Activated CD8-positive, alpha-beta memory T cell treated with anti-CD3 and anti-CD28 coated beads for 48 hours (primary cell): ENCODE results near the gene MSH6.
"Not testable (repeated sequence)": the region's sequence is repeated elsewhere in the genome, so short reads cannot be mapped to it uniquely, and the experiment has no call there.

Source experiments
- DNase-seq, 3 experiments: peaks; one replicate each; pipeline ENCODE4 v3.0.0-alpha.2; 2020; ENCODE audit warnings: low read depth in 2 of 3, low spot score in 2 of 3

Gene MSH6

DNA sequence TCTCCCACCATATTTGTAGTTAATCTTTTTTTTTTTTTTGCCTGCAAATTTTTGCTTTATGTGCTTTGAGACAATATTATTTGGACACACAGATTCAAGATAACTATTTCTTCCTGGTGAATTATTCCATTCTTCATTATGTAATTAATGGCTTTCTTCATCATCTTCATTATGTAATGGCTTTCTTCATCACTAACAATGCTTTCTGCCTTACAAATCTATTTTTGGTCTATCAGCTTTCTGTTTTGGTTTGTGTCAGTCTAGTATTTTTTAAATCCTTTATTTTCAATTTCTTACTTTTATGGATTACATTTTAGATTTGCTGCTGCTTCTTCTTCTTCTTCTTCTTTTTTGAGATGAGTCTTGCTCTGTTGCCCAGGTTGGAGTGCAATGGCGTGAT lies 60.5 kb downstream of the MSH6 start:
- no peak for DNase-seq

DNA sequence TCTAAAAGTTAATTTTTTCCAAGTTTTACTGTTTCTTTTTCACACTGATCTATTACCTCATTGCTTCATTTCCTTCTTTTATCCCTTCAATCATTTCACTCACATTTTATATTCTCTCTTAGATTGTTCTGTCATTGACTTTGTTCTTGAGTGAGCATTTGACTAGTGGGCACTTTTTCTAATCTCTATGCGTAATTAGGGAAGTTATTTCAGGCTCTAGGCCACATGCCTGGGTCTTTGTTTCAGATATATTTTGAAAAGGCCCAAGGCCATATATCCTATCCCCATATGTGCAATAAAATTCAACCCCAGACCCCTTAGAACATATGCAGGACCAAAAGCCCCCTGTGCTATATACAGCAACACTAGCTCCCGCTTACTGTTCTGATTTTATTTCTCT lies 61.2 kb downstream of the MSH6 start:
- no peak for DNase-seq

DNA sequence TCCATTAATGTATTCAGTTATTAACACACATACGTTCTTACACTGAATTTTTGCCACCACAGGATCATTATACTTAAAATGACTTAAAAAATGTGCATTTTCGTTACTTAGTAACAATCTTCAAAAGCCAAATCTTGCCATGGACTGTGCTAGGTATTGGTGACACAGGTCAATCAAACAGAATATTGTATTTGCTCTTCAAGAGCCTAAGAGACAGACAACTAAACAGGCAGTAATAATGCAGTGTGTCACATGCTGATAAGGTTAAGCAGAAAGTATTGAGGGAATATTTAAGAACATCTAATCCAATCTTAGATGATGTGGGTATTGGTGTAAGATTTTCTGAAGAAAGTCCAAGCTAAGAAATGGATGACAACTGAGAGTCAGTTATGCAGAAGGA lies 66.4 kb downstream of the MSH6 start:
- no peak for DNase-seq

DNA sequence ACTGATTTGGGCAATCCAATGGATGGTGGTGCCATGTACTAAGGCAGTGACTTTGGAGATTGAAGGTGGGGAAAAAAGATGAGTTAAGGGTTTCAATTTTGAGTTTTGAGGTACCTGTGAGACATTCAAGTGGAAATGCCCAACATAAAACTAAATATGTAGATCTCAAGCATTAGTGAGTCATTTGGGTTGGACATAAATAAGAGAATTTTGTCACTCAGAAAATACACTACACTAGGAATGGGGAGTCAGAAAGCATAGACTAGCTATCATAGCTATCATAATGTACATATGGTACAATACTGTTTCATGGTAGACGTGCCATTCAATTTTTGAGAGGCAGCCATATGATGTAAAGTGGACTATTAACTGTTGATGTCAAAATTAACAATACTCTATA lies 67.3 kb downstream of the MSH6 start:
- no peak for DNase-seq

DNA sequence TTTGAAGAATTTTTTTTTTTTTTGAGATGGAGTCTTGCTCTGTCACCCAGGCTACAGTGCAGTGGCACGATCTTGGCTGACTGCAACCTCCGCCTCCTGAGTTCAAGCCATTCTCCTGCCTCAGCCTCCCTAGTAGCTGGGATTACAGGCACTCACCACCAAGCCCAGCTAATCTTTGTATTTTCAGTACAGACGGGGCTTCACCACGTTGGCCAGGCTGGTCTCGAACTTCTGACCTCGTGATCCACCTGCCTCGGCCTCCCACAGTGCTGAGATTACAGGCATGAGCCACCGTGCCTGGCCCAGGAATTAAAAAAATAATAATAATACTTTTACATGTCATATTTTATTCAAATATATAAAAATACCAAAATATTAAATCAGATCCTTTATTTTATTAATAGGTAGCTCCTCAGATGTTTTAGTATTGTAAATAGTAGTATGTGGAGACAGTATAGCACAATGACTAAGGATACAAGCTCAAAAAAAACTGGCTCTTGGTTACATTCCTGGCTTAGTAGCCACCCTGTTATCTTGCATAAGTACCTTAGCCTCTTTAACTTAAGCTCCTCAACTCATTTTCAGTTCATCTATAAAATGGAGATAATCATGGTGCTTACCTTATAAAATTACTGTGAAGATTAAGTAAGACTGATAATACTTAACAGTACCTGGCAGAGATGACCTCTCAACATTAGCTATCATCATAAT lies 70.3 kb downstream of the MSH6 start:
- DNase-seq = not testable (repeated sequence)
